ENCODE data around the gene MAPK8IP3. TPM values are rescaled to one million over a fixed set of nuclear protein-coding genes. Genes with fewer than 3 reads are reported as not detected.

MAPK8IP3 gene
- total RNA-seq, 3 donors from 2014 or later, result 41.1 to 82.6 (median 71.6) TPM

DNA sequence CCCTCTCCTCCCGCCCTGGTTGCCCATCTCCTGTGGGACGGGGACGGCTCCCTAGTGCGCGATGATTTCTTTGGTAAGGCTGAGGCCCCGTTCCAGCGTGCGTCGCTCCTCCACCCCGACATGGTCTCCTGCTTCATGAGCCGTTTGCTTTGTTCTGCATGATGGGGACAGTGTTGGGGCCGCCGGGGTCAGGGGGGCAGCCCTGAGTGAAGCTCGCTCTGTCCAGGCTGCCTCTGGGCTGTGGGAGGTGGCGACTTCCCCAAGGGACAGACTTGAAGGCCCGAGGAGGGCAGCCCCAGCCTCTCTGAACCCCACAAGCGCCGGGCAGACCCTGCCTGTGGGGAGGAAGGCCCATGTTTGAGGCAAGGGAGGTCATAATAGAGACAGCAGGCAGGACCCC, 52.9 kb downstream of the MAPK8IP3 start:
- H3K4me1 ChIP-seq, result no peaks in the 10 kb centered on the region
- TF ChIP-seq POLR2A (IDR thresholded peaks at IDR 0.05) (no peak), POLR2AphosphoS5 (IDR thresholded peaks at IDR 0.05) (no peak)
- TF ChIP-seq, protein P1, sequence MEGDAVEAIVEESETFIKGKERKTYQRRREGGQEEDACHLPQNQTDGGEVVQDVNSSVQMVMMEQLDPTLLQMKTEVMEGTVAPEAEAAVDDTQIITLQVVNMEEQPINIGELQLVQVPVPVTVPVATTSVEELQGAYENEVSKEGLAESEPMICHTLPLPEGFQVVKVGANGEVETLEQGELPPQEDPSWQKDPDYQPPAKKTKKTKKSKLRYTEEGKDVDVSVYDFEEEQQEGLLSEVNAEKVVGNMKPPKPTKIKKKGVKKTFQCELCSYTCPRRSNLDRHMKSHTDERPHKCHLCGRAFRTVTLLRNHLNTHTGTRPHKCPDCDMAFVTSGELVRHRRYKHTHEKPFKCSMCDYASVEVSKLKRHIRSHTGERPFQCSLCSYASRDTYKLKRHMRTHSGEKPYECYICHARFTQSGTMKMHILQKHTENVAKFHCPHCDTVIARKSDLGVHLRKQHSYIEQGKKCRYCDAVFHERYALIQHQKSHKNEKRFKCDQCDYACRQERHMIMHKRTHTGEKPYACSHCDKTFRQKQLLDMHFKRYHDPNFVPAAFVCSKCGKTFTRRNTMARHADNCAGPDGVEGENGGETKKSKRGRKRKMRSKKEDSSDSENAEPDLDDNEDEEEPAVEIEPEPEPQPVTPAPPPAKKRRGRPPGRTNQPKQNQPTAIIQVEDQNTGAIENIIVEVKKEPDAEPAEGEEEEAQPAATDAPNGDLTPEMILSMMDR (IDR thresholded peaks at IDR 0.05), result no peak
- H3K9me3 ChIP-seq, result no peaks in the 10 kb centered on the region
- H3K36me3 ChIP-seq, result no peaks in the 10 kb centered on the region
- no peak for DNase-seq (ENCODE audit: low spot score in 2 of 2)
- intact Hi-C loops (cut with DNase I; ENCODE audit: low total_unique reads), result no loop called here
- H3K27ac ChIP-seq, result no peak overlapping the region
- no peaks in the 10 kb centered on the region for H3K27me3 ChIP-seq
- H3K4me3 ChIP-seq, result no peak overlapping the region

- intact Hi-C loops (cut with DNase I; ENCODE audit: low total_unique reads), result no loop called here
- DNase-seq (ENCODE audit: low spot score in 2 of 2), result no peak
- H3K27ac ChIP-seq, result no peak overlapping the region
- no peaks in the 10 kb centered on the region for H3K27me3 ChIP-seq
- no peaks in the 10 kb centered on the region for H3K9me3 ChIP-seq
- H3K36me3 ChIP-seq, result no peaks in the 10 kb centered on the region
- TF ChIP-seq, protein P1 (IDR thresholded peaks at IDR 0.05), result no peak
- TF ChIP-seq POLR2AphosphoS5 (IDR thresholded peaks at IDR 0.05), result no peak
- no peaks in the 10 kb centered on the region for H3K4me1 ChIP-seq
- no peak overlapping the region for H3K4me3 ChIP-seq
Observed at GRCh38 chr16:1759511-1759910, 53.5 kb downstream of the MAPK8IP3 start.

DNA sequence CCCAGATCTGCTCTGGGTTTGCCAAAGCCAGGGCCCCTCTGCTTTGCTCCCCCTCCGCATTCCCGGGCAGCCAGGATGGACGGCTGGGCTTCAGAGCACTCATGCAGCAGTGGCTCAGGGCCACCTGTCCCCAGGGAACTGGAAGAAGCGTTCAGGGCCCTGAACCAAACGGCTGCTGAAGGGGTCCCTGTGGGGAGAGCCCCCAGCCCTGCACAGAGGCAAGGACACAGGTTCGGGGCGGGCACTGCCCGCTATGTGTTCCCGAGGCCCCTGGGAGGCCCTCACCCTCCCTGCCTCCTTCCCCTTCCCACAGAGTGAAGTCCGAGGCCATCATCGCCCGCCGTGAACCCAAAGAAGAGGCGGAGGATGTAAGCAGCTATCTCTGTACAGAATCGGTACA, 54.9 kb downstream of the MAPK8IP3 start:
- Histone ChIP-seq H3K36me3 (peaks cover 5% of the 10 kb centered on the region), H3K4me3 (no peak overlapping the region), H3K4me1 (no peaks in the 10 kb centered on the region), H3K27ac (no peak overlapping the region), H3K9me3 (no peaks in the 10 kb centered on the region), H3K27me3 (no peaks in the 10 kb centered on the region)
- intact Hi-C loops (cut with DNase I; ENCODE audit: low total_unique reads), result no loop called here
- TF ChIP-seq, protein P1 (IDR thresholded peaks at IDR 0.05), result no peak
- TF ChIP-seq POLR2AphosphoS5 (IDR thresholded peaks at IDR 0.05) (no peak), POLR2A (IDR thresholded peaks at IDR 0.05) (no peak)
- DNase-seq (ENCODE audit: low spot score in 2 of 2), result no peak

DNA sequence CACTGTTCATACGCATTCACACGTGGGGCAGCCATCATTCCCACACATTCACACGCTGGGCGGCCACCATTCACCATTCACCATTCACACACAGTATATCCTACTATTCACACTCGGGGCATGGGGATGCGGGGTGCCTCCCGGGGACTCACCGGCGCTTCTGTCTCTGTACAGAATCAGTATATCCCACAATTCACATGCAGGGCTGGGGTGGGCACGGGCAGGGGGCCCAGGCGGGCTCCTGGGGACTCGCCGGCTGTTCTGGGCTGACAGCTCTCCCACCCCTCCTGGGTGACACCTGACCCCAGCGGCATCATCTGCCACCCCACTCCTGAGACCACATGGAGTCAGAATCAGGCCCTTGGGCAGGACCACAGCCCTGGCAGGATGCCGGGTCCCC, 55.8 kb downstream of the MAPK8IP3 start:
- intact Hi-C loops (cut with DNase I; ENCODE audit: low total_unique reads), result no loop called here
- no peaks in the 10 kb centered on the region for H3K4me1 ChIP-seq
- no peaks in the 10 kb centered on the region for H3K9me3 ChIP-seq
- H3K27ac ChIP-seq, result no peak overlapping the region
- DNase-seq (ENCODE audit: low spot score in 2 of 2), result no peak
- TF ChIP-seq POLR2A (IDR thresholded peaks at IDR 0.05) (no peak), POLR2AphosphoS5 (IDR thresholded peaks at IDR 0.05) (no peak)
- TF ChIP-seq, protein P1 (IDR thresholded peaks at IDR 0.05), result no peak
- no peaks in the 10 kb centered on the region for H3K27me3 ChIP-seq
- H3K4me3 ChIP-seq, result no peak overlapping the region
- peaks cover 5% of the 10 kb centered on the region for H3K36me3 ChIP-seq

DNA sequence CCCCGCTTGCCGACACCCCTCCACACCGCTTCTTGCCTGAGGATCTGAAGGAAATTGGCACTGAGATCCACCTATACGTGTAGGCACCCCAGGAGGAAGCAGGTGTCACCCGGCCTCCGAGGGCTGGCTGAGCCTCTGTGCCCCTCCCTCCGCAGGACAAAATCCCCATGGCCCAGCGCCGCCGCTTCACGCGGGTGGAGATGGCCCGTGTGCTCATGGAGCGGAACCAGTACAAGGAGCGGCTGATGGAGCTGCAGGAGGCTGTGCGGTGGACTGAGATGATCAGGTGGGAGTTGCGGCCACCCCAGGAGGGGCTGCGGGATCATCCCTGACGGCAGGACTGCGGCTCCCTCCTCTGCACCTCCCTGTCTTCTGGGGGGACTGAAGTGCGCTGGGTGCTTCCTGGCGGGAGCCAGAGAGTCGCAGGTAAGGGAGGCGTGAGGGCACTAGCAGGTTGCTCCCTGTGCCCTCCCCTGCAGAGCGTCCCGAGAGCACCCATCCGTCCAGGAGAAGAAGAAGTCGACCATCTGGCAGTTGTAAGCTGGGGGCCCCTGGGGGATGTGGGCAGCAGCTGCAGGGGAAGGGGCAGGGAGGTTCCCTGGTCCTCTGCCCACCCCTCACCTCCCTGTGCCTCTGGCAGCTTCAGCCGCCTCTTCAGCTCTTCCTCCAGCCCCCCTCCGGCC, 56.3 kb downstream of the MAPK8IP3 start:
- intact Hi-C loops (cut with DNase I; ENCODE audit: low total_unique reads), result no loop called here
- no peaks in the 10 kb centered on the region for H3K4me1 ChIP-seq
- TF ChIP-seq, protein P1 (IDR thresholded peaks at IDR 0.05), result no peak
- TF ChIP-seq POLR2AphosphoS5 (IDR thresholded peaks at IDR 0.05), result no peak
- TF ChIP-seq POLR2A (IDR thresholded peaks at IDR 0.05), result no peak
- peaks cover 5% of the 10 kb centered on the region for H3K36me3 ChIP-seq
- no peak overlapping the region for H3K27ac ChIP-seq
- H3K4me3 ChIP-seq, result no peak overlapping the region
- no peaks in the 10 kb centered on the region for H3K9me3 ChIP-seq
- no peak for DNase-seq (ENCODE audit: low spot score in 2 of 2)
- H3K27me3 ChIP-seq, result no peaks in the 10 kb centered on the region
